D721Med (cell line): ENCODE results near the gene PRKN.

Experiments
- DNase-seq: peaks from one replicate; pipeline ENCODE4 v3.0.0; 2011; ENCODE audit warnings: low spot score; ENCODE audit not compliant: insufficient read length
- FAIRE-seq: peaks from 2 replicates; lab custom pipeline; 2011; peaks lifted over from hg19 to GRCh38; lab: Jason Lieb, UNC
- CTCF ChIP-seq: IDR thresholded peaks from 2 replicates; pipeline ENCODE4 v1.5.1; 2012; ENCODE audit warnings: mild to moderate bottlenecking, control low read depth; ENCODE audit not compliant: insufficient read depth; ENCODE audit errors: missing control alignments

The PRKN gene

DNA sequence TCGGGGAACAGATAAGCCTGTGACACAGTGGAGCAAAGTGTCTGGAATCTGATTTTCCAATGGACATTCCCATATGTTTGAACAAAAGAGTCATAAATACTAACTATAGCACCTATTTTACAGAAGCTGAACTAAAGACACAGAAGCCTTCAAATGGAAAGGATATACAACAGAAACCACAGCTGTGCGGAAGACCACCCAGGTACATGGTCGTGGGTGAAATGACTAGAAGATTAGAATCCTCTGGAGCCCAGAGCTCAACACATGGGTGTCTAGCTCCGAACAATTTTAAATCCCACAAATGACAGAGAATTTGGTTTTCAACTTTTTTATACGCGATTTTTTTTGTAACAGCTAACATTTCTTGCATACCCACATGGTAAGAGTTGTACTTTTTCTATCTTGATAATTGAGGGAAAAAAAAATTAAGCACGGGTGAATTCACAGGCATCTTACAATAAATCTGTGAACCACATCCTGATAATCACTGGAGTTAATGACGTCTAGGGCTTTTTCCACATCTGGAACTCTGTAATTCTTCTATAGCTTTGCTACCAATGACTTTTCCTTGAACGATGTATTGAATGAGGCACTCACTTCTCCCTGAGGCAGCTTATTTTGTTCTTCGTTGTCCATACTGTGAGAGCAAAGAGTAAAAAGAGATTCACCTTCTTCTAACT is 1182.6 kb downstream of the PRKN start:
- no peak for TF ChIP-seq CTCF
- no peak for FAIRE-seq

GRCh38 chr6:161543684-161544309 is 1183.8 kb downstream of the PRKN start:
- TF ChIP-seq CTCF, result no peak
- DNase-seq, result no peak
- FAIRE-seq, result no peak

More for the DNA sequence above, 1182.6 kb downstream of the PRKN start:
- DNase-seq, result no peak

- no peak for FAIRE-seq
- TF ChIP-seq CTCF, result no peak
- DNase-seq, result no peak
These were observed 1185.1 kb downstream of the PRKN start for GRCh38 chr6:161542346-161542980.

DNA sequence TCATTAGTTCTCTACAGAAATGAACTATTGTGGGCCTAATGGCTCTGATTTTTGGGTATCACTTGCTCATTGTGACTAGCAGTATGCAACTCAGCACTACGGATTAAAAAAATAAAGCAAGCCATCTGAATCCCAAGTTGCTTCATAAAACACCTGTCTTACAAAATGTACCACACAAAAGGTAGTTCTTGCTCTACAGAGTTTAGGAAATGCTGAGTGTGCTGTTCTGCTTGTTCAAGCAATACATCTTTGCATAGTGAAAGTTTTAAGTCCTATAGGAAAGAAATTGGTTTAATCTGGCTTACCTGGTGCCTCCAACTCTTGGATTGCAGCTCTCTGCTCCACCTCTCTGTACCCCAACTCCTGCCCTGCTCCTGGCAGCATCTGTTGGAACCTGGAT is 1187.0 kb downstream of the PRKN start:
- no peak for TF ChIP-seq CTCF
- DNase-seq (no peak), FAIRE-seq (no peak)

DNA sequence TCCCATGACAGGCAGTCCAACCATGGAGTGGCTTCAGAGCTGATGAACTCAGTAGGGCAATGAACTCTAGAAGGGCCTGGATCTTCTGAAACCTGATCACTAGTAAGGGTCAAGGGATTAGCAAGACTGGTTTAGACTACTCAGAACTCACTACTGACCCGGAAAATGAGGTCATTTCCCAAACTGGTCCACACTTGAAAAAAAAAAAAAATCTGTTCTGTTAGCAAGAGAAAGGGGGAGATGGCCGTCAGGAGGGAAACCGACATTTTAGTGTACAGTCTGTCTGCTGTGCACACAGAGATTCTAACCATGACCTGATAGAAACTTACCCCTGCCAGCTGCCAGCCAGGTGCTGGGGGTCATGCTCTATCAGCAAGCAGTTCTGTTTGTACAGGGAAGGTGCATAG is 1191.3 kb downstream of the PRKN start:
- no peak for TF ChIP-seq CTCF
- no peak for DNase-seq
- FAIRE-seq, result no peak

GRCh38 chr6:161534264-161534873 is 1193.2 kb downstream of the PRKN start:
- no peak for TF ChIP-seq CTCF
- DNase-seq (no peak), FAIRE-seq (no peak)
